GM18519 (cell line): ENCODE measurements around the gene TMEM33.

Source experiments
- ATAC-seq: cut with Tn5 transposase; IDR thresholded peaks from one replicate; pipeline ENCODE4 v1.9.1; 2021; ENCODE audit warnings: mild to moderate bottlenecking, moderate library complexity; ENCODE audit not compliant: unreplicated experiment, low FRiP score

TMEM33 gene

DNA sequence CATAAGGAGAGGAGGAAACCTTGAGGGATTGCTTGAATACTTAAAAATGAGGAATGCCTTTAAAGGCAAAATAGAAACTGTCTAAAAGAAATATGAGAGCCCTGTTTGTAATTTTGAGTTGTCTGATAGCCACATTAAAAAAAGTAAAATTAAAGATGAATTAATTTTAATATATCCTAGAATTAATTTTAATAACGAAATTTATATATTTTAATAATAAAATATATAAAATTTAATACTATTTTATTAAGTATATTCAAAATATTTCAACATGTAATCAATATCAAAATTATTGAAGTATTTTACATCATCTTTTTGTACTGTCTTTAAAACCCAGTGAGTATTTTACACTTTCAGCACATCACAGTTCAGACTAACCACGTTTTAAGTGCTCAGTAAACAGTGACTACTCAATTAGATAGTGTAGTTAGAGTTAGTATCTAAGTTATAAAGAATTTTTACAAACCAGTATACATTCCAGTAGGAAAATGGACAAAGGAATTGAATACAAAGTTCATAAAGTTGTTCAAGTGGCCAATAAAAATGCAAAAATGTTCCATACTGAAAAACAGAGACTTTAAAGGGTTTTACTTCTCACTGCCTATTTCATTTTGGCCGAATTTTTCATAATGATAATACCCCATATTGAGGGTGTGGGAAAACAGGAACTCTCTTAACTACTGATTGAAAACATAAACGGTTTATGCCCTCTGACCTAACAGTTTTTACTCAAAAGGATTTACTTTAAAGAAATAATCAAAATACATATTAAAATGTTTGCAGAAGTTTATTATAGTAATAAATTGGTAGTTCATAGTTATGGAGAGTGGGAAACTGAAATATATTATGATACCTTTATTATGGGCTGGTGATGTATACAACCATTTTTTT lies 58.0 kb downstream of the TMEM33 start:
- ATAC-seq, result no peak

DNA sequence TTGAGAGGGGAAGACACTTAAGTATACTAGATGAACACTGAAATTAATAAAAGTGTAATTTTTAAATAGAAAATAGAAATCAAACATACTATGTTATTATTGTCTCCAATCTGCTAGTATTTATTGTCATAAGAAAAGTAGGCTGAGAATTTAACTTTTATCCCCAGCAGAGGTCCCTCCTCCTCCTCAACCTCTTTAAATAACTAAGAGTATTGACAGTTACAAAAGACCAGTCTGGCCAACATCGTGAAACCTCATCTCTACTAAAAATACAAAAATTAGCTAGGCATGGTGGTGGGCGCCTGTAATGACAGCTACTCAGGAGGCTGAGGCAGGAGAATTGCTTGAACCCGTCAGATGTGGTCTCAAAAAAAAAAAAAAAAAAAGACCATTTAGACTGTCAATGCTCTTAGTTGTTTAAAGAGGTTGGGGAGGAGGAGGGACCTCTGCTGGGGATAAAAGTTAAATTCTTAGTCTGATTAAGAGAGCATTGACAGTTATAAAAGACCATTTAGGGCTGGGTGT lies 59.3 kb downstream of the TMEM33 start:
- ATAC-seq, result no peak

DNA sequence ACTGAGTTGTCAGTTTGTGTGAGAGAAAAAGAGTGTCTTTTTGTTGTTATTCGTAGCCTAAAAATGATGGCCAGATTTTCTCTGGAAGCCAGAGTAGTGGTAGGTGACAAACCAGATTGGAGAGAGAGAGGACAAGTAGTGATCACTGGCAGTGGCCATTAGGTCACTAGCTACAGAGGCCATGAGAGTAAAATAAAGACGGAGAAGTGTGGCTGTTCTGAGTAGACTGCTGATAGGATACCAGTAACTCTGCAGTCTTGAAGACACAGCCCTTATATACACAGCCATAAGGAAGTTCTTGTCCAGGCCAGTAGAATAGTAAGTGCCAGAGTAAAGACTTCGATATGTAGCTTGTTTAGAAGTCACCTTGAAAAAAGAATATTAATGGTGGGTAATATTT lies 62.8 kb downstream of the TMEM33 start:
- ATAC-seq, result no peak

DNA sequence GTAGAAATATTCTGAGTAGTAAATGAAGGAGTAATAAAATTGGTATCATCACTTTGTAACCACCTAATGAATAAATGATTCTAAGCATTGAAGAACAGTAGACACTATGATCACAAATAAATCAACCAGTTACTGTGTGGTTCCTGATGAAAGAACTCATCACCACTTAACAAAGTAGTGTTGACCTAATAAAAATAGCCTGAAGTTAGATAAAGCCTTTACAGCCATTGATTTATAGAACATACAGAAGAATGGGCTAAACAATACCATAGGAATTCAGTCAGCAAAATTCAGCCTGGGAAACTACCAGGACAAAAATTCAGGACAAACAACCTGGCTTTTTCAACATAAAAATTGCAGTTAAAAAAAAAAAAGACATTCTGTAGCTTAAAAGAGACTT lies 64.1 kb downstream of the TMEM33 start:
- no peak for ATAC-seq

DNA sequence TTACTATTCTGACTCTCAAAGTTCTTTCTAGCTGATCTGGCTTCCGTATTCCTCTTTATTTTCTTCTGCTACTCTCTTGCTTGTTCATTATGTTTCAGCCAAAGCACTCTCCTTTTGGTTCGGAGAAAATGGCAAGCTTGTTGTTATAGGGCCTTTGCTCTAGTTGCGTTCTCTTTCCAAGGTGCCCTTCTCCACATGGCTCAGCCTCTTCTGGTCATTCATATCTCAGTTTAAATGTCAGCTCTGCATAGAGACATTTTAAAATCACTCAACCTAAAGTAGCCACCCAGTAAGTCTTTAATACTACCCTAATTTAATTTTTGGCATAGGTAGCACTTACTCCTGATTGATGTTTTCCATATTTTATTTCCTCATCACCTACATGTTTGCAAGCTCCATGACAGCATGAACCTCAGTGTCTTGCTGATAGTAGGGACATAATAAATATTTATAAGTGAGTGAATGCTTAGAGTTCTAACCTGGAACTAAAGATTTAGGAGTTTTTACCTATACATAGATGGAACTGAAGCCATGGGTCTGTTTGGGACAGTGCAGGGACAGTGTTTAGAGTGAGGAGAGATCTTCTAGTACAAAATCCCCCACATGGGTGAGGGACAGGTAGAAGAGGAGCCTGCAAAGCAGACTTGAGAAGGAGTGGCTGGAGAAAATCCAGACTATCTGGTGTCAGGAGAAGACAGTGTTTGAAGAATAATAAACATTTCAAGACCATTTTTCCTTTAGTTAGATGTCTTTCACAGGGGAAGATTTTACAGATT lies 73.0 kb downstream of the TMEM33 start:
- ATAC-seq, result no peak
